ENCODE results near the gene CNN2. TPM values are rescaled to one million over a fixed set of nuclear protein-coding genes. Genes with fewer than 3 reads are reported as not detected.

Gene CNN2
- total and polyA plus RNA-seq, 2 of the 13 experiments (the other 11 are each of a cell fraction or from before 2014, with no cell fraction given) = 63.6 to 70.0 TPM

GRCh38 chr19:1050989-1051788, 24.8 kb downstream of the CNN2 start (continued):
- TF ChIP-seq ZNF790 (CRISPR knock-in tag; IDR thresholded peaks at IDR 0.05; ENCODE audit: borderline replicate concordance) = peak; percentile 92
- TF ChIP-seq HIVEP1 (CRISPR knock-in tag; IDR thresholded peaks at IDR 0.05) = peak; percentile 85
- TF ChIP-seq LCORL (IDR thresholded peaks at IDR 0.05) = no peak
- peak; percentile 77; the same call in 1 of the 2 replicates for TF ChIP-seq LCORL (CRISPR knock-in tag; IDR thresholded peaks at IDR 0.05)
- TF ChIP-seq, protein P1, sequence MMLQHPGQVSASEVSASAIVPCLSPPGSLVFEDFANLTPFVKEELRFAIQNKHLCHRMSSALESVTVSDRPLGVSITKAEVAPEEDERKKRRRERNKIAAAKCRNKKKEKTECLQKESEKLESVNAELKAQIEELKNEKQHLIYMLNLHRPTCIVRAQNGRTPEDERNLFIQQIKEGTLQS (CRISPR knock-in tag; IDR thresholded peaks at IDR 0.05) = 0 out of 2 replicates have a peak, but pooled peaks have one; percentile 4
- peak; percentile 80; the same call in 1 of the 2 replicates for TF ChIP-seq ZNF788 (CRISPR knock-in tag; IDR thresholded peaks at IDR 0.05; ENCODE audit: borderline replicate concordance)
- no peak; the same call in 1 of the 2 replicates for TF ChIP-seq PHF21A (CRISPR knock-in tag; IDR thresholded peaks at IDR 0.05)
- peak; percentile 72; the same call in 1 of the 3 replicates for TF ChIP-seq MXI1 (IDR thresholded peaks at IDR 0.05; ENCODE audit: borderline replicate concordance, low read depth, low read length)
- peak; percentile 90; the same call in 1 of the 2 replicates for TF ChIP-seq LBX2 (CRISPR knock-in tag; IDR thresholded peaks at IDR 0.05; ENCODE audit: borderline replicate concordance)
- peak; percentile 49; the same call in 1 of the 2 replicates for TF ChIP-seq ZNF160 (CRISPR knock-in tag; IDR thresholded peaks at IDR 0.05)
- TF ChIP-seq BCL6 (CRISPR knock-in tag; IDR thresholded peaks at IDR 0.05) = peak; percentile 25; the same call in 1 of the 2 replicates
- peak; percentile 40; the same call in 1 of the 2 replicates for TF ChIP-seq RBAK (CRISPR knock-in tag; IDR thresholded peaks at IDR 0.05)
- no peak for TF ChIP-seq MBD4 (IDR thresholded peaks at IDR 0.05; ENCODE audit: borderline replicate concordance, low read length)
- TF ChIP-seq NFKB2 (CRISPR knock-in tag; IDR thresholded peaks at IDR 0.05; ENCODE audit: borderline replicate concordance) = peak; percentile 90; the same call in 1 of the 2 replicates
- no peak for TF ChIP-seq CEBPG (CRISPR knock-in tag; IDR thresholded peaks at IDR 0.05)
- TF ChIP-seq ZSCAN22 (CRISPR knock-in tag; IDR thresholded peaks at IDR 0.05) = peak; percentile 60; the same call in 1 of the 2 replicates
- TF ChIP-seq RXRA (CRISPR knock-in tag; IDR thresholded peaks at IDR 0.05) = peak; percentile 84
- no peak for TF ChIP-seq ZNF460 (CRISPR knock-in tag; IDR thresholded peaks at IDR 0.05; ENCODE audit: borderline replicate concordance)
- TF ChIP-seq CAMTA2 (CRISPR knock-in tag; IDR thresholded peaks at IDR 0.05; ENCODE audit: borderline replicate concordance) = peak; percentile 35; the same call in 1 of the 2 replicates
- TF ChIP-seq ZNF660 (CRISPR knock-in tag; IDR thresholded peaks at IDR 0.05; ENCODE audit: borderline replicate concordance, low read depth) = 0 out of 2 replicates have a peak, but pooled peaks have one; percentile 43
- TF ChIP-seq ZNF607 (CRISPR knock-in tag; IDR thresholded peaks at IDR 0.05; ENCODE audit: borderline replicate concordance) = peak; percentile 88
- TF ChIP-seq ZFAT (CRISPR knock-in tag; conservative IDR thresholded peaks at IDR 0.05) = no peak
- peak; percentile 84 for TF ChIP-seq ATF7-NPFF (CRISPR knock-in tag; IDR thresholded peaks at IDR 0.05; ENCODE audit: low read depth)
- peak; percentile 86; the same call in 1 of the 2 replicates for TF ChIP-seq ZMAT3 (CRISPR knock-in tag; conservative IDR thresholded peaks at IDR 0.05)
- TF ChIP-seq ZNF503 (CRISPR knock-in tag; IDR thresholded peaks at IDR 0.05) = no peak
- peak; percentile 95 for TF ChIP-seq NRL (CRISPR knock-in tag; IDR thresholded peaks at IDR 0.05; ENCODE audit: borderline replicate concordance)
- TF ChIP-seq HDAC2 (CRISPR knock-in tag; IDR thresholded peaks at IDR 0.05) = peak; percentile 70

Measured in HepG2 (cell line).